Keratinocyte (primary cell): ENCODE results near the gene LRP1B.

Source experiments
- EZH2 ChIP-seq: IDR thresholded peaks from one replicate; pipeline ENCODE4 v1.6.1; 2012; ENCODE audit warnings: inconsistent platforms, mild to moderate bottlenecking, low read length, moderate library complexity
- TF ChIP-seq, protein P1 (sequence below), 3 experiments: IDR thresholded peaks in 1 of 3; conservative IDR thresholded peaks in 1 of 3; optimal IDR thresholded peaks in 1 of 3; 2 replicates in 2 of 3; 3 replicates in 1 of 3; pipeline versions ENCODE3 to v1.5.1; 2011; ENCODE audit warnings: low read length in 3 of 3, mild to moderate bottlenecking in 3 of 3, moderate library complexity in 2 of 3, control low read depth in 1 of 3, inconsistent platforms in 1 of 3; ENCODE audit not compliant: insufficient read depth in 2 of 3; ENCODE audit errors: extremely low read depth in 1 of 3

DNA sequence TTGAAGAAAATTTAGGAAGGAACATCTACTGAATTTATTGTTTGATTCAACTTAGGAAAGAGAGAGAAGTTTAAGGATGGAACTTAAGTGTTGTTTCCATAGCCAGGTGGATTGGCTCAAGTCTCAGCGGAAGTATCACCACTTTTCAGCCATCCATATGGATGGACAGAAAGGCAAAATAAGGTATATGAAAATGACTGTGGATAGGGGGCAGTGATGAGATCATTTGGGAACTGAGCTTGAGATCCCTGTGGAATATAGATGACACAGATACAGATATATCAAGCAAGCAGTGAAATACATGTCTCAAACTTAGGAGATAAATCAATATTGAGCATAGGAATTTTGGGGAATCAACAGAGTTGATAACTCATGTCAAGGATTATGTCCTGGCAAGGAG is 1887.9 kb downstream of the LRP1B start:
- TF ChIP-seq, protein P1, sequence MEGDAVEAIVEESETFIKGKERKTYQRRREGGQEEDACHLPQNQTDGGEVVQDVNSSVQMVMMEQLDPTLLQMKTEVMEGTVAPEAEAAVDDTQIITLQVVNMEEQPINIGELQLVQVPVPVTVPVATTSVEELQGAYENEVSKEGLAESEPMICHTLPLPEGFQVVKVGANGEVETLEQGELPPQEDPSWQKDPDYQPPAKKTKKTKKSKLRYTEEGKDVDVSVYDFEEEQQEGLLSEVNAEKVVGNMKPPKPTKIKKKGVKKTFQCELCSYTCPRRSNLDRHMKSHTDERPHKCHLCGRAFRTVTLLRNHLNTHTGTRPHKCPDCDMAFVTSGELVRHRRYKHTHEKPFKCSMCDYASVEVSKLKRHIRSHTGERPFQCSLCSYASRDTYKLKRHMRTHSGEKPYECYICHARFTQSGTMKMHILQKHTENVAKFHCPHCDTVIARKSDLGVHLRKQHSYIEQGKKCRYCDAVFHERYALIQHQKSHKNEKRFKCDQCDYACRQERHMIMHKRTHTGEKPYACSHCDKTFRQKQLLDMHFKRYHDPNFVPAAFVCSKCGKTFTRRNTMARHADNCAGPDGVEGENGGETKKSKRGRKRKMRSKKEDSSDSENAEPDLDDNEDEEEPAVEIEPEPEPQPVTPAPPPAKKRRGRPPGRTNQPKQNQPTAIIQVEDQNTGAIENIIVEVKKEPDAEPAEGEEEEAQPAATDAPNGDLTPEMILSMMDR (optimal IDR thresholded peaks at IDR 0.05 in 1 of 3, IDR thresholded peaks at IDR 0.05 in 1 of 3, conservative IDR thresholded peaks at IDR 0.05 in 1 of 3; ENCODE audit: extremely low read depth in 1 of 3, insufficient read depth in 2 of 3, low read length in 3 of 3) = no peak
- TF ChIP-seq EZH2 = no peak
